NCI-H1092 (cell line): ENCODE results near the gene EPHB2.
"Not testable (repeated sequence)": the region's sequence is repeated elsewhere in the genome, so short reads cannot be mapped to it uniquely, and the experiment has no call there.

ENCODE experiments used
- DNase-seq: peaks from one replicate; lab custom pipeline; 2025; lab: John Stamatoyannopoulos, UW

The EPHB2 gene

DNA sequence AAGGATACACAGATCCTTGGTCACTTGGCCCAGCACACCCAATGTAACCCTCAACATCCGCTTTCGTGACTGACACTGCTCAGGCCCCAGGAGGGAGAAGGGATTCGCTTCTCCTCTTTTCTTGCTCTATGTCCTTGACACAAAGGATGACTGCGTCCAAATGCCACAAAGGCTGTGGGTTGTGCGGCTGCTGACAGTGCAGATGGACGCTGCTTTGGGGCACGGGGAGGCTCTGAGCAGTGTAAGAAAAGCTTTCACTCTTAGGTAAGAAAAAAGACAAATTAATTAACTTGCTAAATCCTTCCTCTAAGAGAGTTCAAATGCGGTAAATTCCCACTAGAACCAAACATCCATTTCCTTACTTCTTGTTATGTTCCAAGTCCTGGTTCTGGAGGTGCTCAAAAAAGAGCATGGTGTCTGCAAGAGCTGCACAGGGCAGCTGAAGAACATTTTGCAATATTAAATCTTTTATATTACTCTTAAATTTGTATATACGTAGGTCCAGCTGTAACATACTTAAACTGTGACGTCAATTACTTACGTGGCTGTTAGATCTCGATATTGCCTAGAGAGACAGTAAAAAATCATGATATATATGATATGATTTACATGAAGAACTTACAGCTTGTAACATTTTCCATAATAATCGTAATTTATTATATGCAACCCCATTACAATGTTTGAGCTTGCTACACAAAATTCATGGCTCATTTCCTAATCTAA is 19.4 kb upstream of the EPHB2 start:
- DNase-seq, result no peak

DNA sequence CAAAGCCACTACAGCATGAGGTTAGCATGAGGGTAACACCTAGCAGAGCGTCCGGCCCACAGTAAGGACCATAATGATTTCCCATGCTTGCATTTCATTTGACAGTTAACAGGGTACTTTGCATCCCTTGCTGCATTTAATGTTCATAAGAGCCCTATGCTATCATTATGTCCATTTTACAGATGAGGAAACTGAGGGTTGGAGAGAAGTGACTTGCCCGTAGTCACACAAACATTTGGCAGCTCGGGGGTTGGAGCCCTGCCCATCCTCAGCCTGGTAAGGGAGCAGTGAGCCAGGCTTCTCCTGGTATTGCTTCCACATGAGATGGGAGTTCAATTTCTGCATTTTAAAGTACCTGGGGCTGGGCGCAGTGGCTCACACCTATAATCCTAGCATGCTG is 16.5 kb upstream of the EPHB2 start:
- DNase-seq, result no peak

DNA sequence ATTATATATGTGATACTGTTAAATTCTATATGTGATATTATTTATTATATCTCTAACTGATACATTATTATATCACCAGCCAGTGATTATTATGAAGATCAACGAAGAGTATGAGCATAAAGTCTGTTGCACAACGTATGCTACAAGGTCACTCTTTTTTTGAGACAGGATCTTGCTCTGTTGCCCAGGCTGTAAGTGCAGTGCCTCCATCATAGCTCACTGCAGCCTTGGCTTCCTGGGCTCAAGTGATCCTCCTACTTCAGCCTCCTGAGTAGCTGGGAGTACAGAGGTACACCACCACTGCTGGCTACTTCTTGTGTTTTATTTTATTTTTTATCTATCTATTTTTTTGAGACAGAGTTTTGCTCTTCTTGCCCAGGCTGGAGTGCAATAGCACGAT is 14.0 kb upstream of the EPHB2 start:
- DNase-seq, result no peak

DNA sequence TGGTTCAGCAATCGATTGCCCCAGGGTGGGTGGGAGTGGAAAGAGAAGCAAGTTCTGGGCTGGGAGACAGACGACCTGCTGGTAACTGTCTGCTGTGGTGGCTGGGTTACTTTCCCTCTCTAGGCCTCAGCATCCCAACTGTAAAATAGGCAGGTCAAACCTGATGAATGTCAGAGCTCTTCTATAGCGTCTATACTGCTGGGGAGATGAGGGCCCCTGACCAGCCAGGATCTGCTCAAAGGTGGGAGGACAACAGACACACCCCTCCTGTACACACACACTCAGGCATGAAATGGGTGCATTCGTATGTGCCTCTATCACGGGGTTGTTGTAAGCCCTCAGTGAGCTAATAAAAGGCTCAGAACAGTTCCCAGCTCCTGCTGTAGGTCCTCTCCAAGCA is 12.7 kb upstream of the EPHB2 start:
- no peak for DNase-seq

DNA sequence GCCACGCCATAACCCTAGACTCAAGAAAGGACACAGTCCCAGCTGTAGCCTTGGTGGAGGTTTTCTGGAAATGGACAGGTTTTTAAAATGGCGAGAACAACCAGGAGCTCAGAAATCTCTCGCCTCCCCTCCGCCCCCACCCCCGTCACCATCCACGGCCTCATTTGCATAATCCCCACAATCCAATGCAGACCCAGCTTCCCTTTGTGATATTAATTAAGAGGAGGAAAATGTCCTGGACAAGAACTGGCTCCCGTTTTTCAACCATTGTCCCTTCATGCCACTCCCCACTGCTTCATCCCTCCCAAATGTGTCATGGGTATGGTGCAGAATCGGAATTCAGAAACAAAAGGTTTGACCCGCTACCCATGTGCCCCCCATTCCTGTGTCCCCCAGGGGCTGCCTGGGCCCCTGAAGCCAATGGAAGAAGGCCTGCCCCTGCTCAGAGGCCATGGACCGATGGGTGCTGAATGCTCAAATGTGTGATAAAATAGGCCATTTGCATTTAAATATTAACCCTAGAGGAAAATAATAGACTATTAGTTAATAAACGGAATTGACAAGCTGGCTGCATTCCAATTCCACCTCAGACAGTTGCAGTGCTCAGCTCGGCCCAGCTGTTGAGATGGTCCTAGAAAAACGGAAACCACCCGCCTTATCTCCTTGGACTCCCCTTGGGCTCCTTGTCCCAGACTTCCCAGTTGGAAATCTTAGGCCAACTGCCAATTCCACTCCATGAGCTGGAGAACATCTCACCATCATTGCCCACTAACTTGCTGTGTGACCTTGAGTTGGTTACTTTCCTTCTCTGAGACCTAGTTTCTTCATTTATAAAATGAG is 10.7 kb upstream of the EPHB2 start:
- no peak for DNase-seq

DNA sequence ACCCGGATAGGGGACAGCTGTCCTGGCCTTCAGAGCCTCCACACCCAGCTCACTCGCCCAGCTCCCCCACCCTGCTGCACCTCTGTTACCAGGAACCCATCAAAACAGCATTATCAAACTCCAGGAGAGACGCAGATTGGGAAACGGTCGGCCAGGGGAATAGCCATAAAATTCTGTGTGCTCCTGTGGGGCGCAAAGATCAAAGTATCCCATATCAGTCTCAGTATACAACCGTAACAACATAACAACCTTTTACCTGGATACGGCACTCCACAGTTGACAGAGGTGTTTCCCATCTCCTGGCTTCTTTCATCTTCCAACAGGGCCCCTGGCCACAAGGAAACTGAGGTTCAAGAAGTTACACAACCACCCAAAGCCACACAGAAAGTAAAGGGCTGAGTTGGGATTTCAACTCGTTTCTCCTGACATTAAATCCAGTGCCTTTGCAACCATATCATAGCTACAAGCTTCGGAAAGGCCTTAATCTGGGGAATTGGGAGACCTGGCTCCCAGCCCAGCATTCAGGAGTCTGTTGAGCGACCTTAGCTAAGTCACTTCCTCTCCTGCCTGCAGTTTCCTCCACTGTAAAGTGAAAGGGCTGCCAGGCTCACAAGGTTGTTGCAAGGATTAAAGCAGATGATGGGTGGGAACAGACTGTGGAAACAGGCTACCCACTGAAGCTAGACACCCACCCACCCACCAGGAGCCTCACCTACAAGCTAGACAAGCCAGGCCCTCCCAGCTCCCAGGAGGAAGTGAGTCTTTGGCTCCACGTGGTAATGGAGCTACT is 8.1 kb upstream of the EPHB2 start:
- DNase-seq, result no peak

DNA sequence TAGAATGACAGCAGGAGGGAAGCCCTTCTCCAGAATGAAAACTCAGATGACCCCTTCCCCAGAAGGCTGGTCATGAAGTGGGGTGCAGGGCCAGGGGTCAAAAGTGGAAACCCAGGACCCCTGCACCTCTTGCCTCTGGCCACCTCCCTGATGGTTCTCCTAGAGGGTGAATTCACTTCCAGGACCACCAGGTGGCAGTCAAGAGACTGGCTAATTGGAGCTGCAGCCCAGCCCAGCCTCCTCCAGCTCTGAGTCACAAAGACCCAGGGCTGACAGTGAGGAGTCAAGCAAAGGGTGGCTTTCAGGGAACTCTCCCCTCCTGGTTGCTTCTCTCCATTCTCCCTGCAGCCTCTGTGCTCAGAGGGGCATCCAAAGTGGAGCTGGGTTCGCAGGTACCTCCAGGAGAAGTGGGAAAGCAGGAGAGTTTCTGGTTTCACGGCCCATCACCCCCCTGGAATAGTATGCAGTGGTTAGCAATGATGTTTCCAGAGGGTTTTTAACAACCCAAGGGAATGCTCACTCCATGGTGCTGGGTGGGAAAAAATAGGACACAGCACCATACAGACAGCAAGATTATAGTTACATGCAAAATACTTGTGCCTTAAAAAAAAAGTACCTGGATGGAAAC is 6.1 kb upstream of the EPHB2 start:
- DNase-seq, result peak; percentile 88

DNA sequence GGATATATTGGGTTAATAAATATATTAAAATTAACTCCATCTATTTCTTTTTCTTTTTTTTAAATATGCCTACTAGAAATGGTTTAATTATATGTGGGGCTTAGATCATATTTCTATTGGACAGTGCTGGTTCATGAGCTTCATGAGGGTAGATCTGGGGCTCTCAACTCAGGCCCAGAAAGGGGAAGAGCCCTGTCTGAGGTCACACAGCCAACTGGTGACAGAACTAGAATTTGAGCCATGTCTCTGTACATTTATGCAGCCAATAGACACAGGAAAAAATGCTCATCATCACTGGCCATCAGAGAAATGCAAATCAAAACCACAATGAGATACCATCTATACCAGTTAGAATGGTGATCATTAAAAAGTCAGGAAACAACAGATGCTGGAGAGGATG is 5.1 kb upstream of the EPHB2 start:
- no peak for DNase-seq

DNA sequence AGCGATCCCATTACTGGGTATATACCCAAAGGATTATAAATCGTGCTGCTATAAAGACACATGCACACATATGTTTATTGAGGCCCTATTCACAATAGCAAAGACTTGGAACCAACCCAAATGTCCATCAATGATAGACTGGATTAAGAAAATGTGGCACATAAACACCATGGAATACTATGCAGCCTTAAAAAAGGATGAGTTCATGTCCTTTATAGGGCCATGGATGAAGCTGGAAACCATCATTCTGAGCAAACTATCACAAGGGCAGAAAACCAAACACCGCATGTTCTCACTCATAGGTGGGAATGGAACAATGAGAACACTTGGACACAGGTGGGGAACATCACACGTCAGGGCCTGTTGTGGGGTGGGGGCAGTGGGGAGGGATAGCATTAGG is 4.5 kb upstream of the EPHB2 start:
- not testable (repeated sequence) for DNase-seq

DNA sequence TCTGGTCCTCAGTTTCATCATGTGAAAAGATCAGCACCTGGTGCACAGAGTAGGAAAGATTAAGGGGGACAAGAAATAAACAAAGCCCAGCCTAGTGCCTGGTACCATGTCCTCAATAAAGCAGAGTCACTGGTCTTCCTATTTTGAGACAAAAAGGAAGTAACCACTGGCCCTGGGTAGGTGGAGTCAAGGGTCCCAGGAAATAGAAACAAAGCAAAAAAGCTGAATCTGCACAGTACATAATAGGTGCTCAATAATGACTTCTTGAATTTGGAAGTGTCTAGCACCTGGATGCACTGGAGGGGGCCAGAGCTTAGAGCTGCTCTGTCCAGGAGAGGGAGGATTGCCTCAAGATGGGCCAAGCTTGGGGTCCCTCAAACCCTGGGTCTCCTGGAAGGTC is 1.9 kb upstream of the EPHB2 start:
- DNase-seq, result no peak

DNA sequence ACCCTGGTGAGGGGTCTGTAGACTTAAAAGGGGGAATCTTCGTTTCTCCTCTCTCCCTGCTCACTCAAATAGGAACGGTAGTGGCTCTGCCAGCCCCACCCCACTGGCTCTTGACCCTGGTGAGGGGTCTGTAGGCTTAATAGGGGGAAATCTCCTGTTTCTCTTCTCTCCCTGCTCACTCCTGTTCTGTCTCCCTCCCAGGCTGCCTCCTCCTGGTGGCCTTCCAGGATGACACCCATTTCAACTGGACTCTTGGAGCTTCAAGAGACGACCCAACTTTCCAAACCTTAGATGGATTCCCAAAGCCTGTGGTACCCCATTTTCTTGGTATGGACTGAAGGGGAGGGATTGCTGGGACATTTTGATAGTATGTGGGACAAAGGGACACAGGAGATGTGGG is 1.4 kb upstream of the EPHB2 start:
- no peak for DNase-seq

DNA sequence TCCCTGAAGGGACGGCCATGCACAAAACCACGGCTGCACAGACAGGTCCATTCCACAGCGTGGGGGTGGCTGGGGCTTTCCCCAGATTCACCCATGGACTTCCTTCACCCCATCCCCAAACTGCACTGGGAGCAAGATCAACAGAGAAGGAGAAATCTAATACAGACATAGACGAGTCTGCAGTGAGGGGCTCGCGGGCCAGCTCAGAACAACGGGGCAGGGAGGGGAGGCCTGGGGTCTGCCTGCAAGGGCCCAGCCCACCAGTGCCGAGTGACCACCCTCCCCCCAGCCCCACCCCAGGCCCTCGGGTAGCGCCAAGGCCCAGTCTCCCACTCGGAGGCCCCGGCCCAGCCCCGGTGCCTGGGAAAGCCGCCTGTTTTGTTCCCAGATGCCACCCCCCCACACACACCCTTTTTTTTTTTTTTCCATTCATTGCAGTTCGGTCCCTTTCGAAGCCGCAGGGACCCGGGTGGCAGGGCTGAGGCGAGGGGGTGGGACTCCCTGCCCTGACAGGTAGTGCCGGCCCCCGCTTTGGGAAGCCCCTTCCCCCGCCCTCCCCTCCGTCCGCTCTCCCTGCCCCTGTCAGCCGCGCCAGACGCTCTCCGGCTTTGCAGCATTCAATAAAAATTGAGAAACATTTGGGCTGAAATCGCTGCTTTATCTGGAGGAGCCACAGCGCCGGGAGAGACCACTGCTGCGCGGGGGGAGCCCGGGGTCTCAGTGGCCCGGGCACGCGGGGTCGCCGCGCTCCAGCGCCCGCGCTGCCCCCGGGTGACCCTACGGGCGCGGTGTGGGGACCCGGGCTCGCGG is 543 bp upstream of the EPHB2 start:
- peak; percentile 50 for DNase-seq

DNA sequence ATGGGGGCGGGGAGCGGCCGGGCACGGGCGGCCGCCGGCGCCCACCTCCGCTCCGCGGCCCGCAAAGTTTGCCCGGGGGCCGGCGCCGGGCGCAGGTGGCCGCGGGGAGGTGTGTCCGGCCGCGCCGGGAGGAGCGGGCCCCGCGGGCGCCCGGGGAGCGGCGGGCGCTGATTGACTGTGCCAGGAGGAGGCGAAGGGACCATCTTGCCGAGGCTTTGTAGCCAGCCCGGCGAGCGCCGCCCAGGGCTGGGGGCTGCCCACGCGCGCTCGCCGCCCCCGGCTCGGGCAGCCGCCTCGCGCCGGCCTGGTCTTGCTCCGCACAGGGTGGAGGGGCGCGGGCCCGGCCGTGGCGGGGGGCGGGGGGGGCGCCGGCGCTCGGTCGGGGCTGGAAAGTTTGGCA is 432 bp downstream of the EPHB2 start:
- DNase-seq, result no peak

DNA sequence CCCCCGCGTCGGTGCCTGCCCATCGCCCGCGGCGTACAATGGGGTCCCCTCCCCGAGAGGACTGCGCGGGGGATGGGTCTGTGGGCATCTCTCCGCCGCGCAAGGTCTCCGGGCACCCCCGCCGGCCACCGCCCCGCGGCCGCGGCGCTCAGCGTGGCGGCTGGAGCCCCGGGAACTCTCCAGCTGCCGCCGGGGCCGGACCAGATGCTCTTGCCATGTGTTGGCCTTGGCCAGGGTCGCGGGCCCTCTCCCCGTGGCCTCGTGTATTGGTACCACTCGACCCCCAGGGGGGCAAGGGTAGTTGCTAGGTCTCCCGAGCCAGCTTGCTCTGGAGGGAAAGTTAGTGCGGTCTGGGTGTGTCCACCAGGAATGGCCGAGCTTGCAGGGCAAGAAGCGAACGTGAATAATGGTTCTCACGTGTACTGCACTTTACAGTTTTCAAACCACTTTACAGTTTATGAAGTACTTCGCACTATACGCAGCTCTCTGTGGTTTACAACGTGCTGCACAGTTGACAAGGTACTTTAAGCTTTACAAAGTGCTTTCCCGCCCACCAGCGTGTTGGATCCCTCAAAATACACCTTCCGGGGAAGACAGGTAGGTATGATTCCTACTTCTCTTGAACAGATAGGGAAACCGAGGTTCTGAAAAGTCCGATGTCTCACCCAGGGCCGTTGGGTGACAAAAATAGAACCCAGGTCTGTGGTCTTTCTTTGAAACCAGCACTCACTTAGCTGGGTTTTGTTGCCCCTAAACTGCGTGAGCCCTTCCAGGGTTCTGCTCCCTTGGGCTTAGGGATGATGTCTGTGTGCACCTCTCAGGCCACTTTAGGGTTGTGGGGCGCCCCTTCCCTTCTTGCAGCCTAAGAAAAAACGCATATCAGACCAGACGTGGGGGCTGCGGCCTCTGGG is 1.2 kb downstream of the EPHB2 start:
- no peak for DNase-seq

DNA sequence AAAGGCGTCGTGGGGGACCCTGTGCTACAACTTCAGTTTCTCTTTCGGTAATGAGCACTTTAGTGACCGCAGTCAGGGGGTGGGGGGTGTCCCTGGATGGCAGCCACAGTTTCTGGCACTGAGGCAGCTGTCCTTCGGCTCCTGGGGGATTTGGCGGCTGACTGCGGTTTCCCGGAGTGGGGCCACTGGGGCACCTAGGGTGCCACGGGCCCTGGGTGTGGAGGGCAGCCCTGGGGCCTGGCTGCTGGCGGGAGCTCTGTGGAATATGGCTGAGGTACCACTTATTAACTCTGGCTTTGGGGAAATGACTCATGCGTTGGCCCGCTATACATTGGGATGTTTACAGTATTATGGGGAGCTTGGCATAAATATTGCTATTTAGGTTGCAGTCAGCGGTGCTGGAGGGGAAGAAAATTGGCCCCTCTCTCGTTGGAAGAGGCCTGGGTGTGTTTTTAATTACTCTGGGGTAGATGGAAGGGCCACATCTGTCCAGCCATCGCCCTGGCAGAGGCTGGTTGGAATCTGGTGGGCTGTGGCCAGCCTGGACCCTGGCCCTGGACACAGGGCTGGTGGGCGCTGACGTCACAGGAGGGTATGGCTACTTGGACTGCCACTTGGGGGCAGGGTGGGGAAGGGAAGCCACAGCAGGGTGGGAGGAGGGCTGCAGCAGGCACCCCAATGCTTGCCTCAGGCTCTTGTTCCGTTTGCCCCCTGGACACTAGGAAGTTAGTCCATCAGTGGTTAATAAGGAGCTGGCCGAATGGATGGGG is 2.0 kb downstream of the EPHB2 start:
- no peak for DNase-seq

DNA sequence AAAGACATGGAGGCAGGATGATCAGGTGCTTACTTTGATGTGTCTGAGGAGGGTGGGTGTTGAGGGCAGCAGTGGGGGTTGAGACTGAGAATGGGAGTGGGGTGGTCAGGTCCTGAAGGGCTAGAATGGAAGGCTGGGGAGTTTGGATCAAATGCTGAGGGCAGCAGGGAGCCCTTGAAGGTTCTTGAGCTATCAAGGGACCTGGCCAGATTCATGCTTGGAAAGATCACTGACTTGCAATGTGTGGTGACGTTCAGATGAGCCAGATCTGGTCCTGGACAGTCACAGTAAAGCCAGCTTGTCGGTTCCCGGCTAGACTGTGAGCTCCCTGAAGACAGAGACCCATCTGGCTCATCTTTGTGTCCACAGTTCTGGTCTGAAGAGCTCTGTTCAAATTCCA is 3.8 kb downstream of the EPHB2 start:
- no peak for DNase-seq

DNA sequence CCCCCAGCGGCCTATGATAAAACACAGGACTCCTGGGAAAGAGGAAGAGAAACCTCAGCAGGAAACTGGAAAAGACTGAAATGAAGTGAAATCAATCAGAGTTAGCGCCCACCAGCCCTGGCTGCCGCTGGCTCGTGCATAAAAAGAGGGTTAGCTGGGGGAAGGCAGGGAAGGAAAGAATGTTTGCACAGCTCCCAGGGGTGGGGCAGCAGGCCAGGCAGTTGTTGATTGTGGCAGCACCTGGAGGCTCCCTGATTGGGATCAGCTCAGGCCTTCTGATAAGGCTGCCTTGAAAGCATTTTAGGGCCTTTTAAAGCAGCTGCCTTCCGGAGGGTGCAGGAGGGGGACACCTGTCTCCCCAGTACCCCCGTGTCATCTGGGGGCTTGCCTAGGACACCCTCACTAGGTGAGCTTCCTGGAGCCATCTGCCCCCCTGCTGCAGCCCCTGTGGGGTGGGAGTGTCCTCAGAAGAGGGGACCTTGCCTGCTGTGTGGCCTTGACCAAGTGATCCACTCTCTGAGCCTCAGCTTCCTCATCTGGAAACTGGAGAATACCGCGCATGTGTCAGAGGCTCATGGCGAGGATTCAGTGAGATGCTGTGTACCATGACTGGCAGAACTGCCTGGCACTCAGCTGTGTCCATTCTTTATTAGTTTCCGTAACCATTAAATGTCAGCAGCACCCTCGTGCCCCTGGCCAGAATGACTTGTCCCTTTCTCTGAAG is 6.6 kb downstream of the EPHB2 start:
- DNase-seq, result peak; percentile 58

DNA sequence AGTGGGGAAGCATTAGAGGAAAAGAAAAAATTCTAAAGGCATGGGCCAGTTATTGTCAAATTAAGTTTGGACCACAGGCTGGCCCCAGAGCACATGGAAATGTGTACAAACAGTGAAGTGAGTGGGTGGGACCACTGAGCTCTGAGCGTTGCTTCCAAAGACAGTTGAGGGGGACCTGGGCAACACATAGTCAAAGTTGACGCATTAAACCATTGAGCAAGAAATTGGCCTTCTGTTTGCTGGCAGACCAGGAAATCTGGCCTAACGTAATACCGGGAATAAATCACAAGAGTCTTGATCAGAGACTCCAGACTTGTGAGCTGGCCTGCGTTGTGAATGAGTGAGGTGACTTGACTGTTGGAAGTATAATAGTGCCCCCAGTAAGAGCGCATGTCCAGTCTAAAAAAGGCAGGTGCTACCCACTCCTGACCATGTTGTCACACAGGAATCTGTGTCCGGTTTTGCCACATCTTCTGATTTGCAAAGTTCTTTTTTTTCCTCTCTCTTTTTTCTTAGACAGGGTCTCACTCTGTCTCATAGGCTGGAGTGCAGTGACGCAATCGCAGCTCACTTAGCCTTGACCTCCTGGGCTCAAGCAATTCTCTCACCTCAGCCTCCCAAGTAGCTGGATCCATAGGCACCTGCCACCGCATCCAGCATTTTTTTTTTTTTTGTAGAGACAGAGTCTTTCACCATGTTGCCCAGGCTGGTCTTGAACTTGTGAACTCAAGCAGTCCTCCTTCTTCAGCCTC is 10.7 kb downstream of the EPHB2 start:
- DNase-seq, result no peak
